Esophagus squamous epithelium (tissue), 5 donors: ENCODE data around the gene SELP. TPM values are rescaled to one million over a fixed set of nuclear protein-coding genes. Genes with fewer than 3 reads are reported as not detected.
A peak's percentile ranks its signal among the peaks of the same experiment; 100 is the strongest.

Source experiments
- DNase-seq: peaks from one replicate; lab custom pipeline; 2025; lab: John Stamatoyannopoulos, UW
- H3K27ac ChIP-seq, 4 donors: fragments of 200-600 bp; sonication (generic); one replicate each; pipeline ENCODE4 v1.5.1; 2016 to 2019; ENCODE audit warnings: mild to moderate bottlenecking in 1 of 4
- H3K27me3 ChIP-seq, 4 donors: fragments of 200-600 bp; sonication (generic); 1 replicate in 3 of 4; 2 replicates in 1 of 4; pipeline versions ENCODE4 v1.5.1 to v1.6.0; 2017 to 2021; ENCODE audit warnings: antibody characterized with exemption in 1 of 4
- H3K36me3 ChIP-seq, 3 donors: fragments of 200-600 bp; sonication (generic); one replicate each; pipeline ENCODE4 v1.5.1; 2016 to 2019
- H3K4me1 ChIP-seq, 3 donors: fragments of 200-600 bp; sonication (generic); one replicate each; pipeline ENCODE4 v1.5.1; 2017 to 2019
- H3K4me3 ChIP-seq, 4 donors: fragments of 200-600 bp; sonication (generic); 1 replicate in 3 of 4; 2 replicates in 1 of 4; pipeline ENCODE4 v1.5.1; 2016 to 2019; ENCODE audit warnings: mild to moderate bottlenecking in 2 of 4, moderate library complexity in 1 of 4
- H3K9me3 ChIP-seq, 3 donors: fragments of 200-600 bp; sonication (generic); one replicate each; pipeline ENCODE4 v1.5.1; 2016 to 2019
- POLR2A ChIP-seq, 4 donors: fragments of 450-650 bp; IDR thresholded peaks; one replicate each; pipeline ENCODE4 v1.6.1; 2017; ENCODE audit warnings: antibody characterized with exemption in 4 of 4, mild to moderate bottlenecking in 4 of 4, moderate library complexity in 3 of 4
- WGBS, 2 donors: methylation state at CpG; one replicate each; pipeline ENCODE4 v1.1.5; 2018; 5-methylcytosine and 5-hydroxymethylcytosine counted together
- intact Hi-C: fragments of 100-400 bp; cut with DNase I; formaldehyde crosslinking; loops from one replicate; pipeline ENCODE4 v1.15.0; 2022
- total RNA-seq, 4 donors: library from RNA; depleted of rRNA; stranded (reverse); fragments of >200 nt; gene quantifications; one replicate each; pipeline ENCODE4 v1.1.0, GENCODE V29; 2016
- TF ChIP-seq, protein P1 (sequence below), 6 experiments: fragments of 450-650 bp in 4 of 6; fragments of 200-600 bp in 2 of 6; sonication (generic) in 2 of 6; IDR thresholded peaks; one replicate each; pipeline ENCODE4 v1.5.1; 2016 to 2019; ENCODE audit warnings: antibody characterized with exemption in 6 of 6, mild to moderate bottlenecking in 4 of 6, moderate library complexity in 4 of 6
- donor health status: DM: yes; HTN: yes; CAD: no.

Gene SELP
- total RNA-seq, 4 donors from 2014 or later, result 0.19 to 15.1 (median 3.1) TPM

DNA sequence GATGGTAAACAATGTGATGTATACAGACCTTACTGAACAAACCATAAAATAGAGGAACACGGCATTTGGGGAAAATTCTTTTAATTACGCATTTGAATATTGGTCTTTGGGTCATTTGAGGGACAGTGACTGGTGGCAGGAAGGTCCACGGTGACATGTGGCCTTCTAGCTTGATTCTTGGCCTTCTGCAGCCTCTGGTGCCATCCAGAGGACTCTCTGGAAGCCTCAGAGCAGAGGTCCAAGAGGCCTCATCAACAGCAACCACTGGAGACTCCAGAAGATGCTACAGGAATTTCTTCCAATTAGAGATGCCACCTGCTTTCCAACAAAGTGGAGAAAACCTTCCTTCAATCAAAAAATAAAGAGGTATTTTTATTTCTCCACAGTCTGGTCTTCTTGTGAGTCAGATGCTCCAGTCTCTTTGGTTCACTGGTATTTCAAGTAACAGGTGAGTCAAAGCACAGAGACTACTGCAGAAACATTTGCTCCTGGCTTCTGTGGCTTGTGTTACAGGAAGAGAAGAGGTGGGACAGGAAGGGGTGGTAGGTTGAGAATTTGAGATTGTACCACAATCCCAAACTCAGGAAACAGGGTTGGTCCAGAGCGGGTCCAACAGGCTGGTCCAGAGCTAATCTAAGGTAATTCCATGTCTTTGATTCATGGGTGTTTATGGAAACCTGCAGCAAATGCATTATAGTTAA, 41.0 kb downstream of the SELP start:
- H3K4me1 ChIP-seq, result peaks cover 0 to 10% (median 3%) of the 10 kb centered on the region in 3 donors
- H3K9me3 ChIP-seq, result no peaks in the 10 kb centered on the region
- TF ChIP-seq, protein P1, sequence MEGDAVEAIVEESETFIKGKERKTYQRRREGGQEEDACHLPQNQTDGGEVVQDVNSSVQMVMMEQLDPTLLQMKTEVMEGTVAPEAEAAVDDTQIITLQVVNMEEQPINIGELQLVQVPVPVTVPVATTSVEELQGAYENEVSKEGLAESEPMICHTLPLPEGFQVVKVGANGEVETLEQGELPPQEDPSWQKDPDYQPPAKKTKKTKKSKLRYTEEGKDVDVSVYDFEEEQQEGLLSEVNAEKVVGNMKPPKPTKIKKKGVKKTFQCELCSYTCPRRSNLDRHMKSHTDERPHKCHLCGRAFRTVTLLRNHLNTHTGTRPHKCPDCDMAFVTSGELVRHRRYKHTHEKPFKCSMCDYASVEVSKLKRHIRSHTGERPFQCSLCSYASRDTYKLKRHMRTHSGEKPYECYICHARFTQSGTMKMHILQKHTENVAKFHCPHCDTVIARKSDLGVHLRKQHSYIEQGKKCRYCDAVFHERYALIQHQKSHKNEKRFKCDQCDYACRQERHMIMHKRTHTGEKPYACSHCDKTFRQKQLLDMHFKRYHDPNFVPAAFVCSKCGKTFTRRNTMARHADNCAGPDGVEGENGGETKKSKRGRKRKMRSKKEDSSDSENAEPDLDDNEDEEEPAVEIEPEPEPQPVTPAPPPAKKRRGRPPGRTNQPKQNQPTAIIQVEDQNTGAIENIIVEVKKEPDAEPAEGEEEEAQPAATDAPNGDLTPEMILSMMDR (IDR thresholded peaks at IDR 0.05), result no peak
- TF ChIP-seq POLR2A (IDR thresholded peaks at IDR 0.05), result no peak
- intact Hi-C loops, result no loop called here
- 60 to 68% methylated on average over 4 of the region's 4 CpGs for WGBS, 2 donors
- peaks cover 0 to 27% (median 0%) of the 10 kb centered on the region in 4 donors for H3K27me3 ChIP-seq
- no peaks in the 10 kb centered on the region for H3K36me3 ChIP-seq
- DNase-seq, result no peak
- H3K27ac ChIP-seq, result no peak overlapping the region
- no peak overlapping the region for H3K4me3 ChIP-seq

DNA sequence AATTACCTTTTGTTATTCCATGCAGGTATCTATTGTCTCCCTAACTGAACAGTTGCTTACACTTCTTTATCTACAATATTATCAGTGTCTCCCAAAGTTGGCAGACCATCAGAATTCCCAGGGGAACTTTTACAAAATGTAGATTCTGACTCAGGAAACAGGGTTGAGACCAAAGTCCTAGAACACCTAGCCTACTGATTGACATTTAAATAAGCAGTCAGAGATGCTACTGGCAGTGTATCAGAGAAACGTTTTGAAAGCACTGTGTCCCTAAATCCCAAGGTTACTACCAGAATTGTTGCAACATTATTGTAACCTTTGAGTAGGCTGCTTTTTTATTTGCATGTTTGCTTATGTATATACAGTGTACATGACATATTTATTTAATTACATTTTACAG, 41.8 kb downstream of the SELP start:
- WGBS, 2 donors, result 13 to 30% methylated on average over 1 of the region's 1 CpG
- DNase-seq, result no peak
- Histone ChIP-seq H3K27me3 (peaks cover 0 to 28% (median 0%) of the 10 kb centered on the region in 4 donors), H3K27ac (no peak overlapping the region), H3K36me3 (no peaks in the 10 kb centered on the region), H3K9me3 (no peaks in the 10 kb centered on the region), H3K4me3 (no peak overlapping the region), H3K4me1 (peaks cover 0 to 10% (median 3%) of the 10 kb centered on the region in 3 donors)
- TF ChIP-seq, protein P1 (IDR thresholded peaks at IDR 0.05), result no peak
- no peak for TF ChIP-seq POLR2A (IDR thresholded peaks at IDR 0.05)
- intact Hi-C loops, result no loop called here

DNA sequence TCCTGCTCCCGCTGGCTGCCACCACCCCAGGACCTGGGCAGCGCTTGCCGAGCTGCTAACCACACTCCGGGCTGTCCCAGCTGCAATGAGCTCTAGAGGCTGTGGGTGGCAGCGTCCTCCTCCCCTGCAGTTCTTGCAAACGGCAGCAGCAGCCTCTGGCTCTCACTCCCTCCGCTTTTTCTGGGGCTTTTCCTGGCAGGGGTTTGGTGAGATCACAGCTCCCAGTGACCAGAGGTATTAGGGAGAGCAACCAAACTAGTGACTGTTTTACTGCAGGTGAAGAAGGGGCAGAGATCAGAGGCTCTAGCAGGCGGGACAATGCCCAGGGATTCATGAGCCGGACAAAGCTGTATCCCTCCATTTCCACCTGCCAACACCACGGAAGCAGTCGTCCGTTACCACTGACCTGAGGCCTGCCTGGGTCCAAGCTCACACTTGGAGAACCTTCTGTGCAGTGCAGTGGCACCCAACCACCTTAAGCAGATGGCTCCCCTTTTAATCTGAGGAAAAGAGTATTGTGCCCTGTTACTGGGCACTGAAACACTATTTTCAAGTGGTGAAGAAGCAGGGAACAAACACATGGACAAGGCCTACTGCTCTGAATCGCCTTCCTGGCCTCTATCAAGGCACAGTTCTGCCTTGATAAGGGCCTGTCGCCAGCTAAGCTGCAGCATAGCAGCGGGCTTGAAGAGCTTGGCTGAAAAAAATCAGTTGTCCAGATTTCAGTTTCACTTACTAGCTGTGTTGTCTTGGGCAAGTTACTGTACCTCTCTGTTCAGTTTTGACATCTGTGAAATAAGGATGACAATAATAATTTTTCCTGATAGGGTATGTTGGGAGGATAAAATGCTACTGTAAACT, 43.3 kb downstream of the SELP start, which contains the start of gene F5:
Gene F5 (minus strand): TSS at position 87 of the 861 bp plus-strand sequence. CDS start 95 bp downstream, outside the sequence.
- TF ChIP-seq, protein P1 (IDR thresholded peaks at IDR 0.05), result peak in 5 of 6 experiments; percentile 16 to 53 (median 38)
- TF ChIP-seq POLR2A (IDR thresholded peaks at IDR 0.05), result no peak
- peaks cover 0 to 10% (median 3%) of the 10 kb centered on the region in 3 donors for H3K4me1 ChIP-seq
- WGBS, 2 donors, result 41 to 44% methylated on average over 5 to 8 of the region's 15 CpGs
- no peaks in the 10 kb centered on the region for H3K9me3 ChIP-seq
- no peak for DNase-seq
- H3K4me3 ChIP-seq, result peak within 1 kb of the TSS in 1 of 4 donors; percentile 47
- intact Hi-C loops, result no loop called here
- H3K27me3 ChIP-seq, result peaks cover 0 to 38% (median 0%) of the 10 kb centered on the region in 4 donors
- no peaks in the 10 kb centered on the region for H3K36me3 ChIP-seq
- H3K27ac ChIP-seq, result peak within 1 kb of the TSS in 1 of 4 donors; percentile 22

DNA sequence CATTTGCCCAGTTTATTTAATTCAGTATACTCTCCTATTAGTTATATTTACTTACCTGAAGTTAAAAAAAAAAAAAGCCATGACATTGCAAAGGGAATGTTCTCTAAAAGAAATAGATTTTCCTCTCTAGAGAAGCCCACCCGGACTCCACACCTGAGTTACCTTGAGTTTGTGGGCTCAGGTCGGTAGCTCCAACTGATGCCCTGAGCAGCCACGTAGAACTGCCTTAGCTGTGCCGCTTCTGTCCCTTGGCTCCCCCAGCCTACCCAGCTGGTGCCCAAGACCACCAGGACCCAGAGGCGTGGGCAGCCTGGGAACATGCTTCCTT, 43.9 kb downstream of the SELP start:
- Histone ChIP-seq H3K4me3 (peak overlapping the region in 1 of 4 donors; percentile 47), H3K9me3 (no peaks in the 10 kb centered on the region), H3K4me1 (peaks cover 0 to 10% (median 3%) of the 10 kb centered on the region in 3 donors), H3K27ac (peak overlapping the region in 1 of 4 donors; percentile 22), H3K27me3 (peaks cover 0 to 44% (median 0%) of the 10 kb centered on the region in 4 donors), H3K36me3 (no peaks in the 10 kb centered on the region)
- DNase-seq, result no peak
- WGBS, 2 donors, result 8 to 36% methylated on average over 2 to 4 of the region's 5 CpGs
- no peak for TF ChIP-seq POLR2A (IDR thresholded peaks at IDR 0.05)
- TF ChIP-seq, protein P1 (IDR thresholded peaks at IDR 0.05), result no peak
- intact Hi-C loops, result no loop called here

DNA sequence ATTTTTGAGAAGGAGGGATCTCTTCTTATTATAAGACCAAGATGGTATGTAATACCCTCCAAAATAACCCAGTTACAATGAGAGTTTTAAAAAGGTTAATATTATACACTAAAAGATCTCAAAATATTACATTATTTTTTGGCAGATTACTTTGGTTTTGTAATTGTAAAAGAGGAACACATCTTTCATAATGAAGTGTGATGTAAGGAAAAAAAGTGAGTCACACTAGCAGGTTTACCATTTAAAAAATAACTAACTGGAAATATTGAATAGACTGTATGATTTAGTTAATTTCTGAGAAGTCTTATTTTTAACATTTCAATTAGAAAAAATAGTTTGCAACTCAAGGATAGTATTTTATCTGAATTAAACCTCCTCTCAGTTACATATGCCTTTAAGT, 44.7 kb downstream of the SELP start:
- Histone ChIP-seq H3K27me3 (peaks cover 0 to 48% (median 0%) of the 10 kb centered on the region in 4 donors), H3K27ac (no peak overlapping the region), H3K4me3 (no peak overlapping the region), H3K36me3 (no peaks in the 10 kb centered on the region), H3K4me1 (peaks cover 0 to 10% (median 3%) of the 10 kb centered on the region in 3 donors), H3K9me3 (no peaks in the 10 kb centered on the region)
- DNase-seq, result no peak
- TF ChIP-seq POLR2A (IDR thresholded peaks at IDR 0.05), result no peak
- TF ChIP-seq, protein P1 (IDR thresholded peaks at IDR 0.05), result no peak
- intact Hi-C loops, result no loop called here
